OCI-LY7 (cell line): ENCODE data around the gene PLAAT3. TPM values are rescaled to one million over a fixed set of nuclear protein-coding genes. Genes with fewer than 3 reads are reported as not detected.
"Not testable (repeated sequence)": the region's sequence is repeated elsewhere in the genome, so short reads cannot be mapped to it uniquely, and the experiment has no call there.

Experiments used
- BruUV-seq: library from RNA; stranded (reverse); fragments of 400-500 nt; replicated peaks from 2 replicates; lab custom pipeline; 2021; lab: Mats Ljungman, UMichigan
- CTCF ChIA-PET: fragments of 300-600 bp; sonication (Branson Sonifier 250); formaldehyde crosslinking; loops from one replicate; lab custom pipeline; 2022; ENCODE audit warnings: antibody characterized with exemption; ENCODE audit not compliant: unreplicated experiment; lab: Charles Lee
- POLR2A ChIA-PET: fragments of 300-600 bp; sonication (Branson Sonifier 250); formaldehyde crosslinking; loops from one replicate; lab custom pipeline; 2022; ENCODE audit warnings: antibody characterized with exemption; lab: Charles Lee
- DNase-seq: peaks from one replicate; pipeline ENCODE4 v3.0.0-alpha.2; 2015; ENCODE audit warnings: low spot score
- H2AFZ ChIP-seq: fragments of 200-600 bp; sonication (generic), shearing (Covaris generic); 2 replicates; pipeline ENCODE4 v1.6.1; 2014; ENCODE audit warnings: mild to moderate bottlenecking, antibody characterized with exemption, low read length, moderate library complexity
- H3K27ac ChIP-seq: fragments of 200-600 bp; sonication (generic); 2 replicates; pipeline ENCODE4 v1.5.1; 2014; ENCODE audit warnings: mixed run types, low read depth, mild to moderate bottlenecking, moderate library complexity, low read length, inconsistent platforms; ENCODE audit not compliant: poor library complexity, severe bottlenecking
- H3K36me3 ChIP-seq: fragments of 200-600 bp; sonication (generic); 2 replicates; pipeline ENCODE4 v1.6.1; 2014; ENCODE audit warnings: mild to moderate bottlenecking, antibody characterized with exemption, low read length, moderate library complexity, mixed read lengths; ENCODE audit not compliant: insufficient read depth
- H3K4me1 ChIP-seq: fragments of 200-600 bp; sonication (generic); 2 replicates; pipeline ENCODE4 v1.5.1; 2014; ENCODE audit warnings: mild to moderate bottlenecking, low read length; ENCODE audit not compliant: insufficient read depth, poor library complexity, severe bottlenecking
- H3K4me2 ChIP-seq: fragments of 200-600 bp; sonication (generic); 2 replicates; pipeline ENCODE4 v1.6.1; 2014; ENCODE audit warnings: mild to moderate bottlenecking, low read length
- H3K4me3 ChIP-seq: fragments of 200-600 bp; sonication (generic); 2 replicates; pipeline ENCODE4 v1.5.1; 2014; ENCODE audit warnings: mild to moderate bottlenecking, low read depth, low read length; ENCODE audit not compliant: poor library complexity, severe bottlenecking
- H3K79me2 ChIP-seq: fragments of 200-600 bp; sonication (generic); 2 replicates; pipeline ENCODE4 v1.6.1; 2016; ENCODE audit warnings: low read depth, mild to moderate bottlenecking, low read length, moderate library complexity, mixed read lengths; ENCODE audit not compliant: insufficient read depth
- H3K9me2 ChIP-seq: fragments of 200-600 bp; sonication (generic); 2 replicates; pipeline ENCODE4 v1.6.1; 2016; ENCODE audit warnings: mild to moderate bottlenecking, low read length, mixed read lengths; ENCODE audit not compliant: insufficient read depth
- H3K9me3 ChIP-seq: fragments of 200-600 bp; sonication (generic); 2 replicates; pipeline ENCODE4 v1.6.1; 2014; ENCODE audit warnings: mild to moderate bottlenecking, mixed run types, low read length, mixed read lengths
- H4K20me1 ChIP-seq: fragments of 200-600 bp; sonication (generic); 2 replicates; pipeline ENCODE4 v1.6.1; 2014; ENCODE audit warnings: mild to moderate bottlenecking, antibody characterized with exemption, low read length, moderate library complexity, mixed read lengths; ENCODE audit not compliant: insufficient read depth
- EZH2phosphoT487 ChIP-seq: fragments of 200-600 bp; sonication (generic); IDR thresholded peaks from 2 replicates; pipeline ENCODE4 v1.6.1; 2018; ENCODE audit warnings: low read depth, borderline replicate concordance, mild to moderate bottlenecking, mixed run types, antibody characterized with exemption, low read length, moderate library complexity, mixed read lengths
- intact Hi-C: fragments of 100-400 bp; cut with micrococcal nuclease; formaldehyde crosslinking; loops from one replicate; pipeline ENCODE4 v1.10.0; 2022; ENCODE audit not compliant: unreplicated experiment
- total RNA-seq, 2 experiments: library from RNA; depleted of rRNA in 1 of 2; stranded (reverse); fragments of >200 nt in 1 of 2; shearing (Covaris generic) in 1 of 2; gene quantifications; 2 replicates each; pipeline ENCODE4 v1.2.3, GENCODE V29; 2014 to 2022
- TF ChIP-seq, protein P1 (sequence below): fragments of 200-600 bp; sonication (generic); conservative IDR thresholded peaks from 2 replicates; pipeline ENCODE4 v1.5.1; 2014; ENCODE audit warnings: mild to moderate bottlenecking, antibody characterized with exemption, low read length, moderate library complexity, mixed read lengths

PLAAT3 gene
- total RNA-seq, 2 experiments from 2014 or later, result 0.70 TPM; not detected in 1

DNA sequence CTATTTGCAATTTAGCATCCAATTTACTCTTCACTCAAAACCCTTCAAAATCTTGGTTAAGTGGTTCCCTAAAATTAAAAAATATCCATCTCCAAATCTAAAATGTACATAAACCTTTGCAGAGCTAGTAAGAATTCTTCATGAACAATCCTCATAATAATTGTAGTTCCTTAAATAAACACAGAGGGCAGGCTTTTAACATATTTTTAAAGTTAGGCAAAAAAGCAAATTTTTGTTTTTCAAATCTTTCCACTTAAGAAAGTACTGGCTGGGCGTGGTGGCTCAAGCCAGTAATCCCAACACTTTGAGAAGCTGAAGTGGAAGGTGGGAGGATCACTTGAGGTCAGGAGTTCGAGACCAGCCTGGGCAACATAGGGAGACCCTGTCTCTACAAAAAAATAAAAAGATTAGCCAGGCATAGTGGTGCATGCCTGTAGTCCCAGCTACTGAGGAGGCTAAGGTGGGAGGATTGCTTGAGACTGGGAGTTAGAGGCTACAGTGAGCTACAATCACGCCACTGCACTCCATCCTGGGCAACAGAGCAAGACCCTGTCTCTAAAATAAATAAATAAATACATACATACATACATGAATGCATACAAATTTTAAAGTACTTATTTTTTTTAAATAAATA is 25.1 kb upstream of the PLAAT3 start:
- no TSS peak for BruUV-seq
- POLR2A ChIA-PET, result interaction anchor here (1.5 kb wide), 1 partner anchor 30 kb away, joined by 3 read pairs; no protein-coding TSS in a partner anchor
- no peak overlapping the region for H3K4me3 ChIP-seq
- no peaks in the 10 kb centered on the region for H4K20me1 ChIP-seq
- no peak overlapping the region for H3K4me2 ChIP-seq
- H2AFZ ChIP-seq, result no peak overlapping the region
- CTCF ChIA-PET, result no interaction called here
- TF ChIP-seq, protein P1, sequence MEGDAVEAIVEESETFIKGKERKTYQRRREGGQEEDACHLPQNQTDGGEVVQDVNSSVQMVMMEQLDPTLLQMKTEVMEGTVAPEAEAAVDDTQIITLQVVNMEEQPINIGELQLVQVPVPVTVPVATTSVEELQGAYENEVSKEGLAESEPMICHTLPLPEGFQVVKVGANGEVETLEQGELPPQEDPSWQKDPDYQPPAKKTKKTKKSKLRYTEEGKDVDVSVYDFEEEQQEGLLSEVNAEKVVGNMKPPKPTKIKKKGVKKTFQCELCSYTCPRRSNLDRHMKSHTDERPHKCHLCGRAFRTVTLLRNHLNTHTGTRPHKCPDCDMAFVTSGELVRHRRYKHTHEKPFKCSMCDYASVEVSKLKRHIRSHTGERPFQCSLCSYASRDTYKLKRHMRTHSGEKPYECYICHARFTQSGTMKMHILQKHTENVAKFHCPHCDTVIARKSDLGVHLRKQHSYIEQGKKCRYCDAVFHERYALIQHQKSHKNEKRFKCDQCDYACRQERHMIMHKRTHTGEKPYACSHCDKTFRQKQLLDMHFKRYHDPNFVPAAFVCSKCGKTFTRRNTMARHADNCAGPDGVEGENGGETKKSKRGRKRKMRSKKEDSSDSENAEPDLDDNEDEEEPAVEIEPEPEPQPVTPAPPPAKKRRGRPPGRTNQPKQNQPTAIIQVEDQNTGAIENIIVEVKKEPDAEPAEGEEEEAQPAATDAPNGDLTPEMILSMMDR, result peak; percentile 81
- TF ChIP-seq EZH2phosphoT487, result no peak
- H3K9me3 ChIP-seq, result no peaks in the 10 kb centered on the region
- DNase-seq, result peak; percentile 25
- H3K4me1 ChIP-seq, result no peaks in the 10 kb centered on the region
- intact Hi-C loops, result loop anchor here (5.0 kb wide), 1 partner anchor 98 kb away; no protein-coding TSS in a partner anchor
- no peak overlapping the region for H3K27ac ChIP-seq
- no peaks in the 10 kb centered on the region for H3K79me2 ChIP-seq
- H3K36me3 ChIP-seq, result peaks cover 79% of the 10 kb centered on the region
- H3K9me2 ChIP-seq, result no peaks in the 10 kb centered on the region

DNA sequence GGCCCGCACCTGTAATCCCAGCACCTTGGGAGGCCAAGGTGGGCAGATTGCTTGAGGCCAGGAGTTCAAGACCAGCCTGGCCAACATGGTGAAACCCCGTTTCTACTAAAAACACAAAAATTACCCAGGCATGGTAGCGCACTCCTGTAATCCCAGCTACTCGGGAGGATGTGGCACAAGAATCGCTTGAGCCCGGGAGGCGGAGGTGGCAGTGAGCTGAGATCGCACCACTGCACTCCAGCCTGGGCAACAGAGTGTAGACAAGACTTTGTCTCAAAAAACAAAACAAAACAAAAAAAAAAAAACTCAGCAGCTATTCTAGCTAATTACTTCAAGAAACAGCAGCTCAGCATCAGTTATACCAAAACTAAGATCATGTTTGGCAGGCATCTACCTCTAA is 24.2 kb upstream of the PLAAT3 start:
- H3K27ac ChIP-seq, H3K4me3 ChIP-seq, CTCF ChIA-PET, H3K9me3 ChIP-seq, DNase-seq, H2AFZ ChIP-seq, H3K79me2 ChIP-seq, H3K4me2 ChIP-seq, H3K4me1 ChIP-seq, BruUV-seq, H4K20me1 ChIP-seq, H3K9me2 ChIP-seq: not testable (repeated sequence)
- POLR2A ChIA-PET, result interaction anchor here (1.5 kb wide), 1 partner anchor 31 kb away, joined by 3 read pairs; no protein-coding TSS in a partner anchor
- H3K36me3 ChIP-seq, result peaks cover 71% of the 10 kb centered on the region
- intact Hi-C loops, result loop anchor here (5.0 kb wide), 1 partner anchor 99 kb away; no protein-coding TSS in a partner anchor

DNA sequence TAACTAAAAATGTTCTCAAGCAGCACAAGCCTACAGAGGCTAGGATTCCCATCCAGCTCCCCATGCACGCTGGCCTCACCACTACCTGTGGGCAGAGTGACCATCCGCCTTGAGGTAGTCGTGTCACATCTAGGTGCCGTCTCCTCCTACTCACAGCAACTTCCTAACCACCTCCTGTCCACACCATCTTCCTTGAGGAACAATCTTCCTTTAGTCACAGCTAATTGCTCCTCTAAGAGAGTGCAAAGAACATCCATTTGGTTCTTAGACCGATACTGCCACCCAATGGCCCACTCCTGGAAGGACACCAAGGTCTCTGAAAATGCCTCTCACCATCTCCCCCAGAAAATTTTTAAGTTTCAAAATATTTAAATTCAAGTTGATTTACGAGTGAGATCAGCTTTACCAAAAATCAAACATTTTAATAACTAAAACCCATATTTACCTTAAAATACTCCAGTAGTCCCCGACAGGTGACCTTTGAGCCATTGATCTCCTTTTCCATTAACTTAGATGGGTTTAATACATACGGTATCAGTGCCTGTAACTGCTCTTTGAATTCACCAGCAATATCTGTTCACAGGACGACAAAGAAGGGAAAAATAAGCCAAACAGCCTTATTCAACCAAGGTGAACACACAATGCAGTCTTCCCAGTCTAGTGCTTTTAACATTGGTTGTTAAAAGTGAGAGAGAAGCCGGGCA is 21.7 kb upstream of the PLAAT3 start:
- no peak overlapping the region for H3K27ac ChIP-seq
- ChIA-PET CTCF (interaction anchor here (0.7 kb wide), 1 partner anchor 157 kb away, joined by 3 read pairs; no protein-coding TSS in a partner anchor), POLR2A (no interaction called here)
- BruUV-seq, result no TSS peak
- TF ChIP-seq, protein P1, result peak; percentile 91
- TF ChIP-seq EZH2phosphoT487, result no peak
- intact Hi-C loops, result loop anchor here (1.0 to 5.0 kb wide), 2 partner anchors 101 to 157 kb away; no protein-coding TSS in a partner anchor
- no peaks in the 10 kb centered on the region for H3K9me3 ChIP-seq
- no peak overlapping the region for H3K4me2 ChIP-seq
- no peaks in the 10 kb centered on the region for H3K4me1 ChIP-seq
- H3K79me2 ChIP-seq, result no peaks in the 10 kb centered on the region
- H3K4me3 ChIP-seq, result no peak overlapping the region
- no peaks in the 10 kb centered on the region for H3K9me2 ChIP-seq
- no peak overlapping the region for H2AFZ ChIP-seq
- peaks cover 71% of the 10 kb centered on the region for H3K36me3 ChIP-seq
- DNase-seq, result peak; percentile 62
- H4K20me1 ChIP-seq, result no peaks in the 10 kb centered on the region
